ENCODE measurements around the gene FSIP1. TPM values are rescaled to one million over a fixed set of nuclear protein-coding genes. Genes with fewer than 3 reads are reported as not detected.

The FSIP1 gene
- total RNA-seq, 4 donors from 2014 or later = 0.83 to 4.6 (median 1.4) TPM

DNA sequence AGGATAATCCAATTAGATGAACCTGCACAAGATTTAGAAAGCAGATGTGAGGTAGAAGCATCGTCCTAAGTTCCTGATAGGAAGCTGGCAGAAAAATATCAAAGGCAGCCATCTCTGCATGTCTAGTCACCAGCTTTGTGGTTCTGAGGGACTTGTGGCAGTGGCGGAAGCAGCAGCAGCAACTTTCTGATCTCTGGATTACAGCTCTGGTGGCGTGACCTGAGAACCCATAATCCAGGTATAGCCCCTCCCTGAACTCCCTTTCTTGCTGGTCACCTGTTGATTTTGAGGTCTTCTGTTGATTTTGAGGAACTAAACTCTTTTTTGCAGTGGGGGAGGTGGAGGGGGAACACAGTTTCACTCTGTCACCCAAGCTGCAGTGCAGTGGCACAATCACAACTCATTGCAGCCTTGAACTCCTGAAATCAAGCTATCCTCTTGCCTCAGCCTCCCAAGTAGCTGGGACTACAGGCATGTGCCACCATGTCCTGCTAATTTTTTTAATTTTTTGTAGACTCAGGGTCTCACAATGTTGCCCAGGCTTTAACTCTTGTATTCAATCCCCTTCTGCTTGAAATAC, 7.9 kb downstream of the FSIP1 start:
- Histone ChIP-seq H3K4me1 (peaks cover 0 to 24% (median 20%) of the 10 kb centered on the region in 4 donors), H3K4me3 (no peak overlapping the region), H3K27me3 (no peaks in the 10 kb centered on the region), H3K9me3 (no peaks in the 10 kb centered on the region), H3K36me3 (no peaks in the 10 kb centered on the region), H3K27ac (replicated peaks in 1 of 4) (no peak overlapping the region)
- WGBS = 69% methylated on average over 3 of the region's 3 CpGs
- intact Hi-C loops (cut with DNase I) = no loop called here
- DNase-seq (ENCODE audit: extremely low spot score) = no peak
- TF ChIP-seq EP300 (IDR thresholded peaks at IDR 0.05) = no peak
- no peak for TF ChIP-seq POLR2AphosphoS5 (IDR thresholded peaks at IDR 0.05)

- Histone ChIP-seq H3K27me3 (no peaks in the 10 kb centered on the region), H3K4me1 (peaks cover 0 to 17% (median 16%) of the 10 kb centered on the region in 4 donors), H3K9me3 (no peaks in the 10 kb centered on the region), H3K36me3 (no peaks in the 10 kb centered on the region), H3K4me3 (peak overlapping the region; percentile 2 to 37 (median 28)), H3K27ac (replicated peaks in 1 of 4) (peak overlapping the region; percentile 65 to 80 (median 78))
- WGBS = 42% methylated on average over 8 of the region's 8 CpGs
- DNase-seq (ENCODE audit: extremely low spot score) = no peak
- TF ChIP-seq POLR2AphosphoS5 (IDR thresholded peaks at IDR 0.05) (peak in 1 of 2 donors; percentile 36), POLR2A (IDR thresholded peaks at IDR 0.05; ENCODE audit: low read depth) (no peak)
- intact Hi-C loops (cut with DNase I) = no loop called here
These were observed 11.6 kb downstream of the FSIP1 start for GRCh38 chr15:39770748-39771689.

- H3K4me3 ChIP-seq = no peak overlapping the region
- no peaks in the 10 kb centered on the region for H3K36me3 ChIP-seq
- WGBS = 92% methylated on average over 5 of the region's 5 CpGs
- peaks cover 0 to 17% (median 16%) of the 10 kb centered on the region in 4 donors for H3K4me1 ChIP-seq
- intact Hi-C loops (cut with DNase I) = no loop called here
- no peaks in the 10 kb centered on the region for H3K9me3 ChIP-seq
- TF ChIP-seq POLR2AphosphoS5 (IDR thresholded peaks at IDR 0.05) (no peak), EP300 (IDR thresholded peaks at IDR 0.05) (no peak), POLR2A (IDR thresholded peaks at IDR 0.05; ENCODE audit: low read depth) (no peak)
- TF ChIP-seq, protein P1, sequence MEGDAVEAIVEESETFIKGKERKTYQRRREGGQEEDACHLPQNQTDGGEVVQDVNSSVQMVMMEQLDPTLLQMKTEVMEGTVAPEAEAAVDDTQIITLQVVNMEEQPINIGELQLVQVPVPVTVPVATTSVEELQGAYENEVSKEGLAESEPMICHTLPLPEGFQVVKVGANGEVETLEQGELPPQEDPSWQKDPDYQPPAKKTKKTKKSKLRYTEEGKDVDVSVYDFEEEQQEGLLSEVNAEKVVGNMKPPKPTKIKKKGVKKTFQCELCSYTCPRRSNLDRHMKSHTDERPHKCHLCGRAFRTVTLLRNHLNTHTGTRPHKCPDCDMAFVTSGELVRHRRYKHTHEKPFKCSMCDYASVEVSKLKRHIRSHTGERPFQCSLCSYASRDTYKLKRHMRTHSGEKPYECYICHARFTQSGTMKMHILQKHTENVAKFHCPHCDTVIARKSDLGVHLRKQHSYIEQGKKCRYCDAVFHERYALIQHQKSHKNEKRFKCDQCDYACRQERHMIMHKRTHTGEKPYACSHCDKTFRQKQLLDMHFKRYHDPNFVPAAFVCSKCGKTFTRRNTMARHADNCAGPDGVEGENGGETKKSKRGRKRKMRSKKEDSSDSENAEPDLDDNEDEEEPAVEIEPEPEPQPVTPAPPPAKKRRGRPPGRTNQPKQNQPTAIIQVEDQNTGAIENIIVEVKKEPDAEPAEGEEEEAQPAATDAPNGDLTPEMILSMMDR (IDR thresholded peaks at IDR 0.05) = no peak
- no peak for DNase-seq (ENCODE audit: extremely low spot score)
- no peaks in the 10 kb centered on the region for H3K27me3 ChIP-seq
- no peak overlapping the region for H3K27ac ChIP-seq (replicated peaks in 1 of 4)
These were observed 14.7 kb downstream of the FSIP1 start for GRCh38 chr15:39767921-39768320.

DNA sequence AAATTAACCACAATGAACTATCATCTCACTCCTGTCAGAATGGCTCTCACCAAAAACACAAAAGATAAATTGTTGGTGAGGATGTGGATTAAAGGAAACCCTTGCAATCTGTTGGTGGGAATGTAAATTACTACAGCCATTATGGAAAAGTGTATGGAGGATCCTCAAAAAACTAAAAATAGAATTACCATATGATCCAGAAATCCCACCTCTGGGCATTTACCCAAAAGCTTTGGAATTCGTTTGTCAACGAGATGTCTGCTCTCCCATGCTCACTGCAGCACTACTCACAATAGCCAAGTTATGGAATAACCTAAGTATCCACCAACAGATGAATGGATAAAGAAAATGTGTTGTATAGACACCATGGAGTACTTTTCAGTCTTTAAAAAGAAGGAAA, 21.6 kb downstream of the FSIP1 start:
- DNase-seq (ENCODE audit: extremely low spot score) = no peak
- Histone ChIP-seq H3K27me3 (no peaks in the 10 kb centered on the region), H3K4me1 (peaks cover 0 to 18% (median 13%) of the 10 kb centered on the region in 4 donors), H3K27ac (replicated peaks in 1 of 4) (peak overlapping the region in 2 of 4 donors; percentile 27 to 33), H3K9me3 (no peaks in the 10 kb centered on the region), H3K36me3 (no peaks in the 10 kb centered on the region), H3K4me3 (no peak overlapping the region)
- intact Hi-C loops (cut with DNase I) = no loop called here
- TF ChIP-seq, protein P1 (IDR thresholded peaks at IDR 0.05) = no peak
- TF ChIP-seq POLR2A (IDR thresholded peaks at IDR 0.05; ENCODE audit: low read depth) (no peak), EP300 (IDR thresholded peaks at IDR 0.05) (no peak), POLR2AphosphoS5 (IDR thresholded peaks at IDR 0.05) (no peak)
- WGBS = 49% methylated on average over 2 of the region's 2 CpGs

- H3K27ac ChIP-seq (replicated peaks in 1 of 4) = no peak overlapping the region
- no peak overlapping the region for H3K4me3 ChIP-seq
- peaks cover 0 to 29% (median 25%) of the 10 kb centered on the region in 4 donors for H3K4me1 ChIP-seq
- TF ChIP-seq EP300 (IDR thresholded peaks at IDR 0.05) (no peak), POLR2AphosphoS5 (IDR thresholded peaks at IDR 0.05) (no peak), POLR2A (IDR thresholded peaks at IDR 0.05; ENCODE audit: low read depth) (no peak)
- TF ChIP-seq, protein P1 (IDR thresholded peaks at IDR 0.05) = peak; percentile 78 to 90 (median 87)
- H3K27me3 ChIP-seq = no peaks in the 10 kb centered on the region
- intact Hi-C loops (cut with DNase I) = loop anchor here (1.0 to 10.0 kb wide), 4 partner anchors 71 to 942 kb away; partner anchors contain the start of gene THBS1
- no peaks in the 10 kb centered on the region for H3K36me3 ChIP-seq
- 47% methylated on average over 2 of the region's 2 CpGs for whole genome bisulfite sequencing
- H3K9me3 ChIP-seq = no peaks in the 10 kb centered on the region
- no peak for DNase-seq (ENCODE audit: extremely low spot score)
These were observed 25.7 kb downstream of the FSIP1 start for GRCh38 chr15:39756806-39757522.
